ENCODE data around the gene MAN1A2.

Gene MAN1A2

DNA sequence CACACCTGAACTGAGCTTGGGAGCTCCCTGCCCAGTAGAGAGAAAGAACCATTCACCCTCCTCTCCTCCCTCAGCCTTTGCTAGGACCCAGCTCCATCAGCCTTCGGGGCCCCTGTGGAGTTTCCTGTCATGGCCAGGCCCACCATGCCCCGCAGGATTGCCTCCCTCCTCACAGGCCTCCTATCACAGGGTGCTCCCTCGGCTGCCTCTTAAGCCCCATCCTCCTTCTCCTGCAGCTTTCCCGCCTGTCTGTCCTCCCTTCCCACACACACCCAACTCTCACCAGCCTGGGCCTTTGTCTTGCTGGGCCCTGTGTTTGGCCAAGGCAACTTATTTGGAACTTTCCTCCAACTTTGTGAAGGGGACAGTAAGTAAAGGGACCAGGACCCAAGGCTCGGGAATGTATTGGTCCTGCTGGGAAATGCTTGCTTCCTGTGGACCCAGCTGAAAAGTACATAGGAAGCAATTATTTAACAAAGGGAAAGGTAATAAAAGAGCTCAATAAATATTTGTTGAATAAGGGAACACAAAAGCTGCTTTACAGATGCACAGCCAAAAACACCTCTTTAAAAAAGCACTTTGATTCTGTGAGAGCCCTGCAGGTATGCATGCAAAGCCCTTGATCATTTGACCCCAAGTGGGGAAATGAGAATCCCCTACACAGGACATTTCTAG, 207.0 kb downstream of the MAN1A2 start:
- DNase-seq (ENCODE audit: low read depth in 2 of 3, low spot score in 1 of 3), result no peak

GRCh38 chr1:117575586-117576225, 208.5 kb downstream of the MAN1A2 start:
- DNase-seq (ENCODE audit: low read depth in 2 of 3, low spot score in 1 of 3), result no peak

DNA sequence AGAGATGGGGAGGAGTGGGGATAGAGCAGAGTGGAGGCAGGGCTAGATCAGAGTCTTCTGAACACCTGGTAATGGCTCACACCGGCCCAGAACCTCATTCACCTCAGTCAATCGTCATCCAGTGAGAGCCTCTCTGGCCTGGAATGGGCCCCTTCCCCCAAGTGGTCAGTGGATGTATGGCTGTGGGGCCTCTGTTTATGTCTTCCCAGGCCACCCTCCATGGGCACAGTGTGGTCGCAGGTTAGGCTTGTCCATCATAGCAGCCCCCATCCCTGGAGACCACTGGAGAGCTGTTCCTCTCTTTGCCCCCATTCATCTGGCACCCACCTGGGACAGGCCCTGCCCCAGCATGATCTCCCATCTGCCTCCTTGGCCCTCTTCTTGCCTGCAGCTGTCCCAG, 209.0 kb downstream of the MAN1A2 start:
- DNase-seq (ENCODE audit: low read depth in 2 of 3, low spot score in 1 of 3), result no peak

DNA sequence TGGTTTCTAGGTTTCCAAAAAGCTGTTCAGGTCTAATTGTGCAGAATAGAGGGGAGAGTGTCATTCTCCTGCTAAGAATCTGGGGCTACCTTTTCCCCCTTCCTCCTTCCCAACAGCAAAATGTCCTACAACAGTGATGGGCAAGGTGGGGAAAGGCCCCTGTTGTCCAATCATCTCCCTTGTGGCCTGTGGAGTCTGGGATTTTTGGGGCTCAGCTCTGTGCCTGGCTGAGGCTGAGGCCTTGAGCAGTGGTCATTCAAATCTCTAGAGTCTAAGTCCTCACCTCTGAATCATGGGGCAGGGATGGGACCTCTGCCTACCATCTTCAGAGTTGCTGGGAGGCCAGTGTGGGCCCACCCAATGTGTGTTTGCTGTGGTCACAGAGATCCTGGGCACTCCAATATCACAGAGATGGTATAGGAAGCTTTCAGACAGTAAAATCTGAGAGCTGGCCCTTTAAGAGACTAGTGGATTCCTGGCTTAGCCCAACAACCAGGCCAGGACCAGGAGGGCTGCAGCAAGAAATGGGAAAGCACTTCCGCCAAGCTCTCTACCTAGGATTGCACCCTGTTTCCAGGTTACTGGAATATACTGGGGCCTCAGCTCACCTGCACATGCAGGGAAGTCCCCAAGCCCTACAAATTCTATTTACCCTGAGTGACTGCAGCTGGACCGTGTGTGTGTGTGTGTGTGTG, 210.1 kb downstream of the MAN1A2 start:
- DNase-seq (ENCODE audit: low read depth in 2 of 3, low spot score in 1 of 3), result no peak

DNA sequence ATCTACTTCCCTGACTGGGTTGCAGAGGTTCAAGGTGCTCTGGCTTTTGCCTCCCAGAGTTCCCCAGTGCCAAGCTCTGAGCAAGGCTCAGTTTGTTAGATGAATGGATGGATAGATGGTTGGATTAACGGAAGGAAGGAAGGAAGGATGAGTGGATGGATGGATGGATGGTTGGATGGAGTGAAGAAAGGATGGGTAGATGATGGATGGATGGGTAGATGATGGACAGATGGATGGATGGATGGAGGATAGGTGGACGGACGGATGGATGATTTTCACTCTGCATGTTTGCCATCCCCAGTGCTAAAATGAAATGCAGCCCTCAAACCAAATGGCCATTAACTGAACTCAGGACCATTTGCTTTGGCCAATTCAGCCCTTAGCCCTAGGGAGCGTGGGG, 211.2 kb downstream of the MAN1A2 start:
- no peak for DNase-seq (ENCODE audit: low read depth in 2 of 3, low spot score in 1 of 3)

All from stimulated activated CD4-positive, alpha-beta T cell treated with anti-CD3 and anti-CD28 coated beads, Interleukin-12 subunit alpha, Interleukin-12 subunit beta, amount 100 ng/mL, for 48 hours (primary cell).